Measurements from ENCODE around the gene MYCT1.

DNA sequence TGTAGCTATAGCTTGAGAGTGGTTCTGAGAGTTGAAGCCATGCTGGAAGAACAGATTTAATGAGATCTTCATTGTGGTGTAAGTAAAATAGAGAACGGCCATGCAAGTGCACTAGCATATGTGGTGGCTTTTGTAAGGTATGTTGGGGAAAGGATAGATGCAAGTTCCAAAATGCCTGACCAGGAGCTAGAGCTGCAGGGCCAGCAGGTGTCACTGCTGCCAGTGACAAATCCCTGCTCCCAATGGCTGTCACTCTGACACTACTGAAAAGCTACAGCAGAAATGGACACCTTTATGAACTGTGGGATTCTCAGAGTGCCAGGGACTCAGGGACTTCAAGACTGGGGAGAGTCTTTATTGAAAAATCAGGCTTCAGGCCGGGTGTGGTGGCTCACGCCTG is 29.8 kb downstream of the MYCT1 start:
- TF ChIP-seq, protein P1, sequence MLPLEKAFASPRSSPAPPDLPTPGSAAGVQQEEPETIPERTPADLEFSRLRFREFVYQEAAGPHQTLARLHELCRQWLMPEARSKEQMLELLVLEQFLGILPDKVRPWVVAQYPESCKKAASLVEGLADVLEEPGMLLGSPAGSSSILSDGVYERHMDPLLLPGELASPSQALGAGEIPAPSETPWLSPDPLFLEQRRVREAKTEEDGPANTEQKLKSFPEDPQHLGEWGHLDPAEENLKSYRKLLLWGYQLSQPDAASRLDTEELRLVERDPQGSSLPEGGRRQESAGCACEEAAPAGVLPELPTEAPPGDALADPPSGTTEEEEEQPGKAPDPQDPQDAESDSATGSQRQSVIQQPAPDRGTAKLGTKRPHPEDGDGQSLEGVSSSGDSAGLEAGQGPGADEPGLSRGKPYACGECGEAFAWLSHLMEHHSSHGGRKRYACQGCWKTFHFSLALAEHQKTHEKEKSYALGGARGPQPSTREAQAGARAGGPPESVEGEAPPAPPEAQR (tag by site-specific recombination; IDR thresholded peaks at IDR 0.05): no peak
- TF ChIP-seq, protein P2, sequence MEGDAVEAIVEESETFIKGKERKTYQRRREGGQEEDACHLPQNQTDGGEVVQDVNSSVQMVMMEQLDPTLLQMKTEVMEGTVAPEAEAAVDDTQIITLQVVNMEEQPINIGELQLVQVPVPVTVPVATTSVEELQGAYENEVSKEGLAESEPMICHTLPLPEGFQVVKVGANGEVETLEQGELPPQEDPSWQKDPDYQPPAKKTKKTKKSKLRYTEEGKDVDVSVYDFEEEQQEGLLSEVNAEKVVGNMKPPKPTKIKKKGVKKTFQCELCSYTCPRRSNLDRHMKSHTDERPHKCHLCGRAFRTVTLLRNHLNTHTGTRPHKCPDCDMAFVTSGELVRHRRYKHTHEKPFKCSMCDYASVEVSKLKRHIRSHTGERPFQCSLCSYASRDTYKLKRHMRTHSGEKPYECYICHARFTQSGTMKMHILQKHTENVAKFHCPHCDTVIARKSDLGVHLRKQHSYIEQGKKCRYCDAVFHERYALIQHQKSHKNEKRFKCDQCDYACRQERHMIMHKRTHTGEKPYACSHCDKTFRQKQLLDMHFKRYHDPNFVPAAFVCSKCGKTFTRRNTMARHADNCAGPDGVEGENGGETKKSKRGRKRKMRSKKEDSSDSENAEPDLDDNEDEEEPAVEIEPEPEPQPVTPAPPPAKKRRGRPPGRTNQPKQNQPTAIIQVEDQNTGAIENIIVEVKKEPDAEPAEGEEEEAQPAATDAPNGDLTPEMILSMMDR (tag by site-specific recombination; IDR thresholded peaks at IDR 0.05): no peak
- no peak for TF ChIP-seq ZNF585B (tag by site-specific recombination; IDR thresholded peaks at IDR 0.05)
- TF ChIP-seq ZNF670 (tag by site-specific recombination; IDR thresholded peaks at IDR 0.05; ENCODE audit: low read depth): no peak
- TF ChIP-seq ZNF335 (tag by site-specific recombination; conservative IDR thresholded peaks at IDR 0.05): no peak
- TF ChIP-seq, protein P3, sequence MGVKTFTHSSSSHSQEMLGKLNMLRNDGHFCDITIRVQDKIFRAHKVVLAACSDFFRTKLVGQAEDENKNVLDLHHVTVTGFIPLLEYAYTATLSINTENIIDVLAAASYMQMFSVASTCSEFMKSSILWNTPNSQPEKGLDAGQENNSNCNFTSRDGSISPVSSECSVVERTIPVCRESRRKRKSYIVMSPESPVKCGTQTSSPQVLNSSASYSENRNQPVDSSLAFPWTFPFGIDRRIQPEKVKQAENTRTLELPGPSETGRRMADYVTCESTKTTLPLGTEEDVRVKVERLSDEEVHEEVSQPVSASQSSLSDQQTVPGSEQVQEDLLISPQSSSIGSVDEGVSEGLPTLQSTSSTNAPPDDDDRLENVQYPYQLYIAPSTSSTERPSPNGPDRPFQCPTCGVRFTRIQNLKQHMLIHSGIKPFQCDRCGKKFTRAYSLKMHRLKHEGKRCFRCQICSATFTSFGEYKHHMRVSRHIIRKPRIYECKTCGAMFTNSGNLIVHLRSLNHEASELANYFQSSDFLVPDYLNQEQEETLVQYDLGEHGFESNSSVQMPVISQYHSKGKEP (tag by site-specific recombination; IDR thresholded peaks at IDR 0.05): no peak
- TF ChIP-seq ZNF302 (tag by site-specific recombination; IDR thresholded peaks at IDR 0.05; ENCODE audit: low read depth): no peak
- TF ChIP-seq ZNF311 (tag by site-specific recombination; IDR thresholded peaks at IDR 0.05; ENCODE audit: borderline replicate concordance): no peak

All from HEK293 (cell line).